ENCODE results near the gene LCAT. TPM values are rescaled to one million over a fixed set of nuclear protein-coding genes. Genes with fewer than 3 reads are reported as not detected.

Gene LCAT
- total and polyA plus RNA-seq, 2 donors (not counting 1 experiment from before 2014, with no cell fraction given) = 7.6 to 16.3 TPM

DNA sequence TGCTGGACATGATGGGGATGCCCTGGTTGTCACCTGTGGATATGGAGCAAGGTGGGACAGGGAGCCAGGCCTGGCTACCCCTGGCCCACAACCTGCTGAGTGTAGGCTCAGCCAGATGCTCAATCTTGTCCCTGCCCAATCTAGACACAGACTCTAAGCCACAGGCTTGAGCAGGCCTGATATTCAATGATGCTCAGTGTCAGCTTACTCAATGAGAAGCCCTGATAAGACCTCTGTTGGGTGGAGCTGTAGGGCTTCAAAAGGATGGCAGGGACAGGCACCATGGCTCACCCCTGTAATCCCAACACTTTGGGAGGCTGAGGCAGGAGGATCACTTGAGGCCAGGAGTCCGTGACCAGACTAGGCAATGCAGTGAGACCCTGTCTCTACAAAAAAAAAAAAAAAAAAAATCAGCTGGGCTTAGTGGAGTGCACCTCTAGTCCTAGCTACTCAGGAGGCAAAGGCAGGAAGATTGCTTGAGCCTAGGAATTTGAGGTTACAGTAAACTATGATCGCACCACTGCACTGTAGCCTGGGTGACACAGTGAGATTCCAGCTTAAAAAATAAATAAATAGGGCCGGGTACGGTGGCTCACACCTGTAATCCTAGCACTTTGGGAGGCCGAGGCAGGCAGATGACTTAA lies 3.4 kb downstream of the LCAT start:
- WGBS (ENCODE audit: insufficient coverage) = 96% methylated on average over 3 of the region's 5 CpGs
- Histone ChIP-seq H3K9me3 (ENCODE audit: control extremely low read depth in 1 of 3, control insufficient read depth in 2 of 3, insufficient read depth in 1 of 3, low read length in 2 of 3) (no peaks in the 10 kb centered on the region), H3K27ac (ENCODE audit: low read length in 2 of 2) (no peak overlapping the region), H3K4me3 (ENCODE audit: control extremely low read depth in 1 of 5, extremely low read depth in 1 of 5, insufficient read depth in 1 of 5, low read depth in 2 of 5, low read length in 4 of 5) (no peak overlapping the region), H2AFZ (ENCODE audit: insufficient read depth, low read depth, low read length, poor library complexity, severe bottlenecking) (no peak overlapping the region), H3K27me3 (replicated peaks in 1 of 4; ENCODE audit: control extremely low read depth in 1 of 4, control insufficient read depth in 3 of 4, insufficient read depth in 4 of 4, low read length in 3 of 4) (no peaks in the 10 kb centered on the region), H3K79me2 (ENCODE audit: control insufficient read depth, insufficient read depth, low read length) (peaks cover 68% of the 10 kb centered on the region), H3K36me3 (replicated peaks in 1 of 2; ENCODE audit: control extremely low read depth in 1 of 2, control insufficient read depth in 1 of 2, extremely low read depth in 1 of 2, insufficient read depth in 2 of 2, low read length in 1 of 2) (peaks cover 0 to 3% of the 10 kb centered on the region in 2 experiments), H3K4me2 (replicated peaks; ENCODE audit: low read depth, low read length, poor library complexity, severe bottlenecking) (peak overlapping the region; percentile 32), H3K4me1 (ENCODE audit: control insufficient read depth in 2 of 2, insufficient read depth in 2 of 2, low read length in 2 of 2) (peaks cover 18 to 40% of the 10 kb centered on the region in 2 donors), H3K9ac (ENCODE audit: low read length) (no peak overlapping the region), H4K20me1 (ENCODE audit: control insufficient read depth, insufficient read depth, low read length, poor library complexity, severe bottlenecking) (peaks cover 17% of the 10 kb centered on the region)
- ATAC-seq (ENCODE audit: low read depth) (no peak), DNase-seq (no peak)
- Mint-ChIP-seq H3K9me3 (ENCODE audit: insufficient read depth) (no peaks in the 10 kb centered on the region), H3K27ac (peak overlapping the region; percentile 74), H3K27me3 (no peaks in the 10 kb centered on the region), H3K4me1 (peaks cover 26% of the 10 kb centered on the region), H3K4me3 (no peak overlapping the region)
- POLR2A ChIA-PET = interaction anchor here (0.6 to 1.4 kb wide), 2 partner anchors 23 to 65 kb away, joined by 4 read pairs; no protein-coding TSS in a partner anchor
- CTCF ChIA-PET = interaction anchor here (0.7 to 2.9 kb wide), 10 partner anchors 9 to 309 kb away, joined by 3 to 11 read pairs (median 5); no protein-coding TSS in a partner anchor
- TF ChIP-seq, protein P1, sequence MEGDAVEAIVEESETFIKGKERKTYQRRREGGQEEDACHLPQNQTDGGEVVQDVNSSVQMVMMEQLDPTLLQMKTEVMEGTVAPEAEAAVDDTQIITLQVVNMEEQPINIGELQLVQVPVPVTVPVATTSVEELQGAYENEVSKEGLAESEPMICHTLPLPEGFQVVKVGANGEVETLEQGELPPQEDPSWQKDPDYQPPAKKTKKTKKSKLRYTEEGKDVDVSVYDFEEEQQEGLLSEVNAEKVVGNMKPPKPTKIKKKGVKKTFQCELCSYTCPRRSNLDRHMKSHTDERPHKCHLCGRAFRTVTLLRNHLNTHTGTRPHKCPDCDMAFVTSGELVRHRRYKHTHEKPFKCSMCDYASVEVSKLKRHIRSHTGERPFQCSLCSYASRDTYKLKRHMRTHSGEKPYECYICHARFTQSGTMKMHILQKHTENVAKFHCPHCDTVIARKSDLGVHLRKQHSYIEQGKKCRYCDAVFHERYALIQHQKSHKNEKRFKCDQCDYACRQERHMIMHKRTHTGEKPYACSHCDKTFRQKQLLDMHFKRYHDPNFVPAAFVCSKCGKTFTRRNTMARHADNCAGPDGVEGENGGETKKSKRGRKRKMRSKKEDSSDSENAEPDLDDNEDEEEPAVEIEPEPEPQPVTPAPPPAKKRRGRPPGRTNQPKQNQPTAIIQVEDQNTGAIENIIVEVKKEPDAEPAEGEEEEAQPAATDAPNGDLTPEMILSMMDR (IDR thresholded peaks at IDR 0.05) = no peak
- TF ChIP-seq EZH2 (IDR thresholded peaks at IDR 0.05; ENCODE audit: borderline replicate concordance, insufficient read depth, low read depth, low read length, poor library complexity, severe bottlenecking) = no peak
- intact Hi-C loops (cut with micrococcal nuclease) = no loop called here

Data from B cell (primary cell).